Transverse colon (tissue), 4 donors: Measurements from ENCODE around the gene NRXN2. TPM values are rescaled to one million over a fixed set of nuclear protein-coding genes. Genes with fewer than 3 reads are reported as not detected.

Experiments
- DNase-seq: peaks from one replicate; pipeline ENCODE4 v3.0.0-alpha.2; 2019
- H3K27ac ChIP-seq, 4 donors: fragments of 200-600 bp; sonication (generic); 2 replicates each; pipeline ENCODE4 v1.5.1; 2016 to 2018; ENCODE audit warnings: inconsistent platforms in 4 of 4
- H3K27me3 ChIP-seq: fragments of 200-600 bp; sonication (generic); 2 replicates; pipeline ENCODE4 v1.5.1; 2017; ENCODE audit warnings: inconsistent platforms
- H3K36me3 ChIP-seq, 4 donors: fragments of 200-600 bp; sonication (generic); 2 replicates each; pipeline ENCODE4 v1.5.1; 2017 to 2019; ENCODE audit warnings: inconsistent platforms in 4 of 4
- H3K4me1 ChIP-seq, 4 donors: fragments of 200-600 bp; sonication (generic); 2 replicates each; pipeline ENCODE4 v1.5.1; 2017 to 2020; ENCODE audit warnings: inconsistent platforms in 4 of 4
- H3K4me3 ChIP-seq, 4 donors: fragments of 200-600 bp; sonication (generic); 1 replicate in 1 of 4; 2 replicates in 3 of 4; pipeline versions ENCODE4 v1.5.1 to v1.6.1; 2017 to 2019; ENCODE audit warnings: inconsistent platforms in 4 of 4
- H3K9me3 ChIP-seq, 2 donors: fragments of 200-600 bp; sonication (generic); 2 replicates each; pipeline ENCODE4 v1.5.1; 2017 to 2019; ENCODE audit warnings: inconsistent platforms in 2 of 2
- CTCF ChIP-seq, 5 experiments: fragments of 200-600 bp in 3 of 5; fragments of 450-650 bp in 2 of 5; sonication (generic) in 3 of 5; IDR thresholded peaks; 1 replicate in 2 of 5; 2 replicates in 3 of 5; pipeline ENCODE4 v1.5.1; 2016 to 2017; ENCODE audit warnings: antibody characterized with exemption in 5 of 5, inconsistent platforms in 3 of 5, mild to moderate bottlenecking in 2 of 5, moderate library complexity in 1 of 5
- EP300 ChIP-seq: sonication (generic); formaldehyde crosslinking; IDR thresholded peaks from one replicate; pipeline ENCODE4 v1.6.1; 2017; ENCODE audit warnings: antibody characterized with exemption, low read depth
- POLR2A ChIP-seq: fragments of 450-650 bp; IDR thresholded peaks from one replicate; pipeline ENCODE4 v1.6.1; 2016; ENCODE audit warnings: antibody characterized with exemption, mild to moderate bottlenecking, moderate library complexity
- POLR2AphosphoS5 ChIP-seq, 3 donors: sonication (generic); formaldehyde crosslinking; IDR thresholded peaks; one replicate each; pipeline ENCODE4 v1.6.1; 2016; ENCODE audit warnings: antibody characterized with exemption in 3 of 3
- WGBS, 2 donors: methylation state at CpG; one replicate each; pipeline ENCODE4 v1.1.5; 2018; ENCODE audit warnings: low coverage in 1 of 2; 5-methylcytosine and 5-hydroxymethylcytosine counted together
- in situ Hi-C, 4 donors: fragments of 200-750 bp; cut with MboI; loops; one replicate each; pipeline versions ENCODE4 v1.15.0 to v1.15.1; 2017; ENCODE audit warnings: low sequenced_read_pairs in 3 of 4, low pct_ligation_motif_present in 1 of 4, low pct_unique_long_range_greater_than_20kb in 1 of 4
- intact Hi-C: fragments of 100-400 bp; cut with DNase I; formaldehyde crosslinking; loops from one replicate; pipeline ENCODE4 v1.15.1; 2023; ENCODE audit warnings: low total_unique reads
- total RNA-seq, 4 donors: library from RNA; depleted of rRNA; stranded (reverse); fragments of >200 nt; gene quantifications; one replicate each; pipeline ENCODE4 v1.1.0, GENCODE V29; 2016

The NRXN2 gene
- total RNA-seq, 4 donors from 2014 or later = 2.9 to 7.4 (median 6.8) TPM

GRCh38 chr11:64751136-64751535 is 28.1 kb upstream of the NRXN2 start:
- DNase-seq = no peak
- Histone ChIP-seq H3K27me3 (peaks cover under 1% of the 10 kb centered on the region), H3K36me3 (no peaks in the 10 kb centered on the region), H3K4me1 (peaks cover 0 to 3% (median 0%) of the 10 kb centered on the region in 4 donors), H3K9me3 (no peaks in the 10 kb centered on the region), H3K4me3 (no peak overlapping the region), H3K27ac (no peak overlapping the region)
- in situ Hi-C loops (no loop called here), intact Hi-C loops (no loop called here)
- 85% methylated on average over 6 of the region's 9 CpGs; no CpG with 5 or more reads in 1 of the 2 donors for WGBS, 2 donors
- TF ChIP-seq POLR2AphosphoS5 (IDR thresholded peaks at IDR 0.05) (no peak), CTCF (IDR thresholded peaks at IDR 0.05) (no peak), POLR2A (no peak), EP300 (no peak)

GRCh38 chr11:64750361-64751054 is 27.5 kb upstream of the NRXN2 start:
- Histone ChIP-seq H3K4me3 (no peak overlapping the region), H3K27ac (no peak overlapping the region), H3K4me1 (peaks cover 0 to 9% (median 3%) of the 10 kb centered on the region in 4 donors), H3K27me3 (peaks cover 7% of the 10 kb centered on the region), H3K36me3 (no peaks in the 10 kb centered on the region), H3K9me3 (no peaks in the 10 kb centered on the region)
- TF ChIP-seq POLR2AphosphoS5 (IDR thresholded peaks at IDR 0.05) = no peak
- no peak for TF ChIP-seq POLR2A
- no peak for TF ChIP-seq EP300
- no peak for TF ChIP-seq CTCF (IDR thresholded peaks at IDR 0.05)
- 91 to 95% methylated on average over 4 to 13 of the region's 13 CpGs for WGBS, 2 donors
- DNase-seq = no peak
- intact Hi-C loops = no loop called here
- in situ Hi-C loops = no loop called here

- intact Hi-C loops = no loop called here
- H3K4me1 ChIP-seq = peaks cover 0 to 29% (median 19%) of the 10 kb centered on the region in 4 donors
- no peak for DNase-seq
- WGBS, 2 donors = 76 to 84% methylated on average over 2 to 15 of the region's 15 CpGs
- no peaks in the 10 kb centered on the region for H3K9me3 ChIP-seq
- H3K4me3 ChIP-seq = no peak overlapping the region
- peaks cover 29% of the 10 kb centered on the region for H3K27me3 ChIP-seq
- in situ Hi-C loops = no loop called here
- peak overlapping the region in 3 of 4 donors; percentile 4 to 85 (median 30) for H3K27ac ChIP-seq
- TF ChIP-seq POLR2AphosphoS5 (IDR thresholded peaks at IDR 0.05) (no peak), CTCF (IDR thresholded peaks at IDR 0.05) (no peak), EP300 (no peak), POLR2A (no peak)
- H3K36me3 ChIP-seq = no peaks in the 10 kb centered on the region
These were observed 25.1 kb upstream of the NRXN2 start for GRCh38 chr11:64747961-64748665.

- intact Hi-C loops = no loop called here
These were observed 23.5 kb upstream of the NRXN2 start for GRCh38 chr11:64746486-64746885.

More at GRCh38 chr11:64746486-64746885, 23.5 kb upstream of the NRXN2 start:
- in situ Hi-C loops = no loop called here
- no peaks in the 10 kb centered on the region for H3K36me3 ChIP-seq
- H3K4me1 ChIP-seq = peaks cover 6 to 41% (median 34%) of the 10 kb centered on the region in 4 donors
- H3K9me3 ChIP-seq = no peaks in the 10 kb centered on the region
- H3K4me3 ChIP-seq = no peak overlapping the region
- 20 to 84% methylated on average over 1 to 10 of the region's 10 CpGs for WGBS, 2 donors
- H3K27ac ChIP-seq = peak overlapping the region; percentile 85 to 95 (median 88)
- H3K27me3 ChIP-seq = peaks cover 45% of the 10 kb centered on the region
- no peak for DNase-seq
- TF ChIP-seq CTCF (IDR thresholded peaks at IDR 0.05) = no peak
- TF ChIP-seq POLR2A = no peak
